K562 (cell line): ENCODE data around the gene PGM2L1. TPM values are rescaled to one million over a fixed set of nuclear protein-coding genes. Genes with fewer than 3 reads are reported as not detected.

Experiments used
- ATAC-seq: fragments of 200-7000 bp; cut with Tn5 transposase; 3 replicates; pipeline ENCODE4 v1.9.1; 2020; ENCODE audit warnings: moderate library complexity
- BruUV-seq: library from RNA; stranded (reverse); fragments of 400-500 nt; replicated peaks from 2 replicates; lab custom pipeline; 2021; lab: Mats Ljungman, UMichigan
- CTCF ChIA-PET: fragments of 300-600 bp; formaldehyde crosslinking; extraction: SDS; loops from one replicate; lab custom pipeline; 2021; ENCODE audit warnings: low intra/inter-chr PET ratio; lab: Yijun Ruan, JAX
- POLR2A ChIA-PET: fragments of 300-600, 350-650 bp; sonication (Branson Sonifier 250); formaldehyde crosslinking; extraction: SDS; loops from one replicate; lab custom pipeline; 2021; ENCODE audit warnings: antibody characterized with exemption, inconsistent platforms; lab: Yijun Ruan, JAX
- DNase-seq, 4 experiments: peaks; one replicate each; pipeline versions ENCODE4 v3.0.0 to v3.0.0-alpha.2; 2011 to 2018; ENCODE audit warnings: low spot score in 3 of 4, mixed read lengths in 3 of 4; ENCODE audit errors: extremely low read depth in 1 of 4
- FAIRE-seq: peaks from 2 replicates; lab custom pipeline; 2011; peaks lifted over from hg19 to GRCh38; lab: Jason Lieb, UNC
- H2AFZ ChIP-seq: 2 replicates; pipeline ENCODE4 v1.6.0; 2011; ENCODE audit warnings: low read depth, low read length, control low read depth, inconsistent platforms
- H3K27ac ChIP-seq: fragments of 200-600 bp; 3 replicates; pipeline ENCODE4 v1.8.0; 2011; ENCODE audit warnings: low read depth, mild to moderate bottlenecking, control low read depth, inconsistent platforms, low read length, moderate library complexity, mixed read lengths; ENCODE audit errors: extremely low read depth
- H3K27me3 ChIP-seq, 2 experiments: fragments of 300-600 bp in 1 of 2; 2 replicates in 1 of 2; 3 replicates in 1 of 2; pipeline versions ENCODE4 v1.6.0 to v1.8.0; 2011; ENCODE audit warnings: inconsistent platforms in 2 of 2, low read length in 2 of 2, mild to moderate bottlenecking in 1 of 2, mixed read lengths in 1 of 2, moderate library complexity in 1 of 2; ENCODE audit not compliant: control insufficient read depth in 2 of 2, insufficient read depth in 2 of 2
- H3K36me3 ChIP-seq: fragments of 300-600 bp; 3 replicates; pipeline ENCODE4 v1.8.0; 2011; ENCODE audit warnings: mild to moderate bottlenecking, low read length, inconsistent platforms; ENCODE audit not compliant: control insufficient read depth, insufficient read depth
- H3K4me1 ChIP-seq, 2 experiments: fragments of 200-600 bp in 1 of 2; replicated peaks in 1 of 2; 2 replicates in 1 of 2; 3 replicates in 1 of 2; pipeline versions ENCODE4 v1.5.1 to v1.8.0; 2011; ENCODE audit warnings: inconsistent platforms in 2 of 2, low read length in 2 of 2, mild to moderate bottlenecking in 1 of 2, mixed read lengths in 1 of 2, moderate library complexity in 1 of 2; ENCODE audit not compliant: control insufficient read depth in 2 of 2, insufficient read depth in 2 of 2
- H3K4me2 ChIP-seq: 2 replicates; pipeline ENCODE4 v1.6.1; 2011; ENCODE audit warnings: low read length, control low read depth, inconsistent platforms, mixed read lengths; ENCODE audit not compliant: insufficient read depth
- H3K4me3 ChIP-seq: fragments of 200-600 bp; sonication (generic), shearing (Covaris generic); 2 replicates; pipeline ENCODE4 v1.5.1; 2016; ENCODE audit warnings: control low read depth, inconsistent platforms
- H3K79me2 ChIP-seq: fragments of 200-600 bp; 3 replicates; pipeline ENCODE4 v1.8.0; 2011; ENCODE audit warnings: low read length, inconsistent platforms; ENCODE audit not compliant: control insufficient read depth, insufficient read depth
- H3K9ac ChIP-seq, 2 experiments: 2 replicates each; pipeline versions ENCODE4 v1.6.0 to v1.6.1; 2011; ENCODE audit warnings: low read depth in 2 of 2, low read length in 2 of 2, control low read depth in 1 of 2, inconsistent platforms in 1 of 2, mild to moderate bottlenecking in 1 of 2, mixed read lengths in 1 of 2; ENCODE audit not compliant: insufficient read depth in 1 of 2
- H3K9me1 ChIP-seq: one replicate; pipeline ENCODE4 v1.6.0; 2011; ENCODE audit warnings: inconsistent platforms, mild to moderate bottlenecking, low read length, moderate library complexity; ENCODE audit not compliant: control insufficient read depth, insufficient read depth
- H3K9me3 ChIP-seq: replicated peaks from 2 replicates; pipeline ENCODE4 v1.5.1; 2011; ENCODE audit warnings: low read depth, low read length, inconsistent platforms; ENCODE audit not compliant: control insufficient read depth, insufficient read depth
- H4K20me1 ChIP-seq: replicated peaks from 2 replicates; pipeline ENCODE4 v1.6.1; 2011; ENCODE audit warnings: low read length, inconsistent platforms, mixed read lengths; ENCODE audit not compliant: control insufficient read depth, insufficient read depth
- CBX3 ChIP-seq, 2 experiments: IDR thresholded peaks; 1 replicate in 1 of 2; 2 replicates in 1 of 2; pipeline ENCODE4 v1.6.1; 2012; ENCODE audit warnings: inconsistent platforms in 2 of 2, low read length in 2 of 2, borderline replicate concordance in 1 of 2, control low read depth in 1 of 2
- CBX5 ChIP-seq: IDR thresholded peaks from 2 replicates; pipeline ENCODE4 v1.6.1; 2014; ENCODE audit warnings: low read depth, borderline replicate concordance
- MYNN ChIP-seq, 2 experiments: sonication (generic); formaldehyde crosslinking in 1 of 2; IDR thresholded peaks; 2 replicates each; pipeline versions ENCODE4 v1.5.0 to v1.6.1; 2016 to 2020; ENCODE audit warnings: antibody characterized with exemption in 1 of 2, missing genetic modification reagents in 1 of 2
- ZNF324 ChIP-seq: fragments of 250-450 bp; sonication (Bioruptor Pico); IDR thresholded peaks from 2 replicates; pipeline ENCODE4 v1.4.0; 2020; ENCODE audit warnings: mild to moderate bottlenecking
- ZNF507 ChIP-seq: conservative IDR thresholded peaks from 2 replicates; pipeline ENCODE4 v1.6.1; 2017; ENCODE audit warnings: missing genetic modification characterization, missing compliant biosample characterization
- in situ Hi-C: fragments of 300-500 bp; cut with MboI; formaldehyde crosslinking; loops from 4 replicates; pipeline ENCODE4 v1.15.0; 2018; ENCODE audit warnings: inconsistent platforms, mixed read lengths
- intact Hi-C: fragments of 100-400 bp; cut with micrococcal nuclease; formaldehyde crosslinking; loops from 2 replicates; pipeline ENCODE4 v1.14.2; 2022
- polyA plus RNA-seq, 8 experiments: library from polyadenylated mRNA; depleted of rRNA in 4 of 8; stranded (reverse) in 5 of 8; unstranded in 3 of 8; fragments of >200 nt; fragmentation: Nextera tagmentation in 2 of 8; fragmentation: Illumina TruSeq in 1 of 8; extraction: Ambion mirVana in 2 of 8; extraction: Trizol in 1 of 8; gene quantifications; 2 replicates each; pipeline versions ENCODE4 v1.2.1 to v1.2.3, GENCODE V29; 2011 to 2014; ENCODE audit warnings: inconsistent platforms in 1 of 8, missing spikeins in 1 of 8
- total RNA-seq, 7 experiments: library from RNA; depleted of rRNA in 6 of 7; stranded (reverse); fragments of >200 nt in 6 of 7; fragmentation: Illumina TruSeq in 2 of 7; extraction: Trizol in 2 of 7; gene quantifications; 2 replicates each; pipeline versions ENCODE4 v1.2.1 to v1.2.3, GENCODE V29; 2011 to 2021; ENCODE audit warnings: low replicate concordance in 1 of 7

Gene PGM2L1
- total and polyA plus RNA-seq, 9 of the 15 experiments (the other 6 are each of a cell fraction or from before 2014, with no cell fraction given): 0.32 to 0.95 (median 0.63) TPM

GRCh38 chr11:74316772-74317505, 81.3 kb downstream of the PGM2L1 start:
- Histone ChIP-seq H3K9me3 (no peaks in the 10 kb centered on the region; the same call in 1 of the 2 replicates), H3K27me3 (no peaks in the 10 kb centered on the region; a peak in 1 of 5 replicates), H3K4me1 (no peaks in the 10 kb centered on the region; a peak in 1 of 5 replicates), H4K20me1 (no peaks in the 10 kb centered on the region), H3K4me2 (no peak overlapping the region), H3K4me3 (no peak overlapping the region), H3K9me1 (no peaks in the 10 kb centered on the region), H3K36me3 (no peaks in the 10 kb centered on the region), H3K27ac (no peak overlapping the region), H2AFZ (no peak overlapping the region), H3K9ac (no peak overlapping the region)
- ChIA-PET POLR2A (interaction anchor here (0.6 kb wide), 1 partner anchor 41 kb away, joined by 3 read pairs; no protein-coding TSS in a partner anchor), CTCF (no interaction called here)
- intact Hi-C loops: no loop called here
- ATAC-seq (no peak), DNase-seq (no peak), FAIRE-seq (no peak)
- in situ Hi-C loops: no loop called here
- TF ChIP-seq MYNN (IDR thresholded peaks at IDR 0.05) (no peak), MYNN (CRISPR knock-in tag; IDR thresholded peaks at IDR 0.05) (no peak), ZNF324 (peak; percentile 99), ZNF507 (tag) (peak; percentile 57), CBX3 (IDR thresholded peaks at IDR 0.05; ENCODE audit: borderline replicate concordance in 1 of 2, low read length in 2 of 2) (0 out of 3 replicates have a peak, but pooled peaks of 1 of the 2 experiments have one; percentile 24), CBX5 (no peak)
- TF ChIP-seq, all 486 proteins: peak for 3
- no peaks in the 10 kb centered on the region for H3K79me2 ChIP-seq
- BruUV-seq: no TSS peak
